Suppressor macrophage treated with lipopolysaccharide for 1 hour (primary cell): ENCODE measurements around the gene TNS3.

Experiments used
- DNase-seq, 3 donors: peaks; one replicate each; pipeline ENCODE4 v3.0.0-alpha.2; 2020 to 2022

TNS3 gene

DNA sequence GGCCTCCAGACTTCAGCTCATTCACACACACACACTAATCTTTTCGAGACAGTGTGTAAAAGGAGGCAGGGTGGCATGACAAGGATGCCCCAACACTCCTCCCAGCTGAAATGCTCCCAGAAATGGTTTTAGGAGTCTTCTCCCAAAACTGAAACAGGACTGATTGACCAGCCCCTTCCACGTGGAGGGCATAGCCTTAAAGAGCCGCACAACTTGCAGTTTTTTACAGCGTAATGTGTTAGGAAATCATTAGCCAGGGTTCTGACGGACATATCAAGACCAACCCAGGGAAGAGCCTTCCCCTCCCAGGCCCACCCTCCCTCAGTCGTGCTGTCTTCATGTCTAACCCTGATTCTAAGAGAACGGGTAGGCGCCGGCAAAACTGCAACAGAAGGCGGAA lies 224.6 kb downstream of the TNS3 start:
- no peak for DNase-seq

DNA sequence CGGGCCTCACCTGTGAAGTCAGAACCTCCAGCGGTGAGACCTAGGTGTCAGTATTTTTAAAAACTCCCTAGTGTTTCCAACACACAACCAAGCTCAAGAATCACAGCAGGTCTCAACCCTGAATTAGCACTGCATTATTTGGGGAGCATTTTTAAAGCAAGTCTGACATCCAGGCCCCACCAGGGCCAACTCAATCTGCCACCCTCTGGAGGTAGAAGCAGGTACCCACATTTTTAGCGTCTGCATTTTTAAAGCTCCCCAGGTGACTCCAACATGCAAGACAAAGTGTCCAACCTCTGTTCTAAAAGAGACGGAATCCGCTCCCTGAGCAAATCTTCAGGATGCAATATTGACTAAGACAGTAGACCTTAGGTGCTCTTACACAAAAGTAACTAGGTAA lies 225.7 kb downstream of the TNS3 start:
- no peak for DNase-seq

DNA sequence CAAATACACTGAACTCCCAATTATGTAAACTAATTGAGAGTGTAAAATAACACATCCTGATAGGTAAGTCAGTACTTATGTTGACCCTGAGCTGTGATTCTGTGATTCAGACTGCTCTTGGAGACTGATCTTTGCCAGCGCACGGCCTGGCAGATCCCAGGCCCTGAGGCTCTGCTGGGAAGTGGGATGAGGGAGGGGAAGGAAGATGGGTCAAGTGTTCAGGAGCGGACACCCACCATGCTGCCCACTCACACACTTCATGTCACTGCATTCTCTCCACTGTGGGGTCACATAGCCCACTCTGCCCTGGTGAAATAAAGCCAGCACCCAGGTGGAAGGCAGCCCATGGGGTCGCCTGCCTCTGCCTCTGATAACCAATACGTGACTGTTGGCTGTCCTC lies 226.2 kb downstream of the TNS3 start:
- DNase-seq: no peak

DNA sequence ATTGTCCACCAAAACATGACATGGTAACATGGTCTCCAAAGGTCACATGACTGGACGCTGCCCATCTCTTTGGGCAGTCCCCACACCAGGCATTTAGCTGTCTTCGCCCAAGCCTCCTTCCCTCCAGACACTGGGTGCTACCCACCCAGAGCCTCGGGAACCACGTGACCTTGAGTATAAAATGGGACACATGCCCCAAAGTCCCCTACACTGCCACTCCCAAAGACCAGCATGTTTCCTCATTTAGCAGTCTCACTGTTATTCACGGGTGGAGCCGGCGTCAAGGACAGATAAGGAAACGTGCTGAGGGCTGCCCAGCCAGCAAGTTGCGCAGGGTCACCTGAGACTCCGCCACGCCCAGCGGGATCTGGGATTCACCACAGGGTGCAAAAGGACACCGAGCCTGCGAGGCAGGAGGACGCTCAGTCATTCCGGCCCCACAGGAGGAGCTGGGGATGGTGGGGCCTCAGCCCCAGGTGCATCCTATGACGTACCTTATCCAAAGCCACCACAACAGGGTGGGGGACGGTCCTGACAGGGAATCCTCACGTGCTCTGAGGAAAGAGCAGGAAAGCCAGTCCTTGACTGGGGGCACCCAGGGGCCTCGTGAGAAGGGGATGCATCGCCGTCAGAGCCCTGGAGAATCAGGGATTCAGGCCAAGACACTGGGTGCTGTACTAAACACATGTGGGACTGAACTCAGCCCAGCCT lies 226.9 kb downstream of the TNS3 start:
- no peak for DNase-seq

DNA sequence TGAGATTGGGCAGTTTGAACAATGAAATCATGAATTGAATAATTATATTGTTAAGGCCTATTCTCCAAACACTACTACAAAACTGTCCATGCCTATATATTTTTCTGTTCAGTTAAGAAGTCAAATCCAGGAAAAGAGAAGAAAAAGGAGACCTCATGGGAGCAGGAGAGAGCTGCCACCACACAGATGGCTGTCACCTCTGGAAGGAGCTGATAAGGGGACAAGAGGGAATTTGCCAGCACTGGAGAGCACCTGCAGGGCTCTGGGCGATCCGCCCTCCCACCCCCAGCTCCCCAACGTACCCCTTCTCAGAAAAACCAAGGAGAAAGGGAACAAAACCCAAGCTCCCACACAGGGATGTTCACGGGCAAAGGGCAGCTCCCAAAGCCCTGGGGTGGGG lies 227.8 kb downstream of the TNS3 start:
- no peak for DNase-seq

DNA sequence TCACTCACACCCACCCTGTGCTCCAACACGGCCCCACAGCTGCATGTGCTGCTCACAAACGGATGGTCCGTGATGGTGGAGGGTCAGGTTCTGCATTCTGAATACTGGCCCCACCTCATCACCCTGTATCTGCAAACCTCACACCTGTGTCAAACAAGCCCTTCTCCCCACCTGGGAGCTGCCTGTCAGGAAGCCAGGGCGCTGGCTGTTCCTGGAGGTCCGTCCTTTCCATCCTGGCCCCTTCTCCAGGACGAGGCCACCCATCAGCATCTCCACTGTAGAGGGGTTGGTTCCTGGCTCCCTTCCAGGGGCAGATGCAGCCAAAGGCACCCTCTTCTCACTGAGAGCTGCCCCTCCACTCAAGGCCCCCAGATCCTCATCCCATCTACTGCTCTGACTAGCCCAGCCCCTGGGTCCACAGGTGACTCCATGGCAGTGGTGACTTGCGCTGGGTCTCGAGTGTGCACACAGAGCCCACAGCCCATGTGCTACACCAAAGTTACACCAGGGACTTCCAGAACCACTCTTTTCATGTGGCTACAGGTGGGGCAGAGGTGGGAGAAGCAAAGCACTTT lies 229.4 kb downstream of the TNS3 start:
- no peak for DNase-seq

DNA sequence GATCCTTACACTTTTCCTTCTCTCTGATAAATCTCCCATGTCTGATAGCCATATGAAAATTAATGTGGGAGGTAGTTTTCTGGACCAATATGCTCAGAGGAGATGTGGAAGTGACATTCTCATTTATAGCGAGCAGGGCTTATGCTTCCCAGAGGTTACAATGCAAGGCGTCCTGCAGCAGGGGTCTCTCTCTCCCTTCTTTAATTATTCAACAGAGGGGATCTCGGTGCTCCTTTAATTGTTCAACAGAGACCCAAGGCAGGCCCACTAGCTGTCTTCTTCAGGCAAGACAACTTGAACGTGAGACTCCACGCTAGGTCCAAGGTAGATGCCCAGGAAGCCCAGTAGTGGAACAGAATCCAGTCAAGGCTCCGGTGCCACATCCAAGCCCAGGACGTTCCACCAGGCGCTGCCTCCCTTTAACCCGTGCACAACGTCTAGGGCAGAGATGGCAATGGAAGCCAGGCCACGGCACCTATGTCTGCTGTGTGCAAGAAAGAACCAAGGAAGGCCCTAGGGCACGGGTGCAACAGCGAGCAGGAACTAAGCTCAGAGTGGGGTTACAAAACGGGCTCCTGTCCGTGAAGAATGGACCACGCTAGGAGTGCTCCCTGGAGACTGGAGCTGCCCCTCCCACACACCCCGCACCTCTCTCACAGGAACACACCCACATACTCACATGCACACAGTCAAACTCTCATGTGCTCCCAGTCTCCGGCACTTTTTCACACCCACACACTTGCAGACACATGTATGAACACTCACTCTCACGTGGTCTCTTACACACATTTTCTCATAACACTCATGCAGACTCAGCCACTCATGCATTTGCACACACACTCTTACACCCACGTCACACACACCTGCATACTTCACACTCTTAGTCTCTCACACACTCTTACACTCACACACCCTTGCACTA lies 230.4 kb downstream of the TNS3 start:
- no peak for DNase-seq

DNA sequence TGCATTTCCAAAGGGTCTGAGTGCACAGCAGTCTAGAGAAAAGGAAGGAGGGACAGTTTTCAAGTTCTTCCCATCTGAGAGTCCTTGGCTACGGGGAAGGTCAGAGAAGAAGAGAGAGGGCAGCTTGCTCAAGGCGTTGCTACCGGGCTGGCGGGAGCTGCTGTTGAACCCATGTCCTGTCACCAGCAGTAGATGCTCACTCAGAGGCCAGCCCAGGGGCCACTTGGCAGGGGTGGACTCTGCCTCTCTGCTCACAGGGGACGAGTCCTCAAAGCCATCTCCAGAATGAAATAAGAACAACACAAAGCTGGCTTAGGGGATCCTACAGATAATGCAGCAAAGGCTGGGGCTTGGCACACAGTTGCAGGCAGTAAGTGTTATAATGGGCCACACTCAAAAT lies 231.5 kb downstream of the TNS3 start:
- no peak for DNase-seq

DNA sequence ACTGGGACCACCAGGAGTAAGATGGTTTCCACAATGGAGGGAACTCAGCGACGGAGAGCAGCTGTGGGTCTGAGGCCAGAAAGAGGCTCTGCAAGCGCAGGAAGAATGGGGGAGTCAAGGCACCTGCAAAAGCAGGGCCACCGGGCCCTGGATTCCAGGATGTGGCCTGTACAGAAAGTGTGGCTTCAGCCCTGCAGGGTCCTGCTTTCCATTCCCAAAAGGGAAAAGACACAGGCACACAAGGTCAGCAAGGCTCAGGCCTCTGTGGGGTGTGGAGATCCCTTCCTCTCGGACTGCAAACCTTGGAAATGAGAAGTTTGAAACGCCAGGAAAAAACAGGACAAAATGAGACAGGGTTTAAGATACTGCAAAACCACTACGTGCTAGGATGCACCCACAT lies 232.5 kb downstream of the TNS3 start:
- DNase-seq: no peak

DNA sequence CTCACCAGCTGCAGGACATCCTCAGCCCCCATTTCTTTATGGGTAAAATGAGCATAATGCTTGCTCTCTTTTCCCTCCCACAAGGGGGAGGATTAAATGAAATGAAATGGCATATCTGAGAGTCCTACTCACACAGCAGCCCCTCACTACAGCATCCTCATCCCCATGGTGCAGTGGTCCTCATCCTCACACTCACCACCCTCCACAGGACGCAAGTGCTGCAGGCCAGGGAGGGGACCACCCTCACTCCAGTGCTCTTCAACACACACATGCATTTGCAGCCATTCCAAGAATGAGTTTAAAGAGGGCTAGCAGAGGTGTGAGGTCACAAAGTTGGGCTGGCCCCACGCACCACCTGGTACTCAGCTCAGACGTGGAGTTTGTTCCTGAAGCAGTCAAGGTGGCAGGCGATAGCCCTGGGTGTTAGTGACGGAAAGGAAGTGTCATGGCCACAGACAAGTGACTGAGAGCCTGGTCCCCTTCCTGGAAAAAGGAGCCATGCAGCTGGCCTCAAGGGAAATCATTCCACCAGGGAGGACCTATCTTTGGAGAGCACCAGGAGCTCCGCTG lies 234.0 kb downstream of the TNS3 start:
- DNase-seq: no peak

DNA sequence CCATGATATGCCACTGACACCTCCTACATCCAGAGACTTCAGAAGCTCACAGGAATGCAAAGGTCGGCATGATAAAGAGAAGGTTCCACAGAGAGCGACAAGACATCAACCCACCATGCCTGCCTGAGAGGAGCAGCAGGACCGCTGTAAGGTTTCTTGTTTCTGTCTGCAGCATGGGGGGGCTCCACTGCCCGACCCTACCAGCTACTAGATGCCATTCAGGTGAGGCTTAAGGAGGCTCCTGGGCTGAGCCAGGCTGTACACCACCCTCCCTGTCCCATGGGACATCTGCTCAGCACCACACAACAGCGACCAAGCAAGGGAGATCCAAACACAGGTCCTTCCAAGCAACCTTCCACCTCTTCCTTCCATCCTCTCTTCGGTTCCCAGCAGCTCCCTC lies 234.6 kb downstream of the TNS3 start:
- DNase-seq: no peak

DNA sequence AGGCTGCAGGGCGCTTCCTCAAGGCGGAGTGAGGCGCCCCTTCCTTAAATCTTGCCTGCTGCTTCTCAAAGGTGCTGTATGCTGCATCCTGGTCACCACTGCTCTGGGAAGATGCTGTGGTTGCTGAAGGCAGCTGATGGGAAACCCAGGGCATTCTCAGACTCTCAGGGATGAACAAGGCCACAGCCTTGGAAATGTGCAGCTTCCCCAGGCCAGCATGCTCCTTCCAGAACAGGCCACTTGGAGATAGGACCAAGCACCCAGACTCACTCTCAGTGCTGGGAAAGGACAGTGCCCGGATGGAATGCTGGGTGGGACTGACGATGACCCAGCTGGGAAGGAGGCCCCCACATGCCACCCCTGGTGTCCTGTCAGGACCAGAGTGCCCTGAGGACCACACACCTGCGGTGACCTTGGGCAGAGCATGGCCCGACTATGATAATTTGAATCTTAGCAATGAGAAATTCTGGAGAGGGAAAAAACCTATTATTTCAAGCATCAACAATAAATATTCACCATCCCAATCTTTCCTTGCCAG lies 235.5 kb downstream of the TNS3 start:
- no peak for DNase-seq

DNA sequence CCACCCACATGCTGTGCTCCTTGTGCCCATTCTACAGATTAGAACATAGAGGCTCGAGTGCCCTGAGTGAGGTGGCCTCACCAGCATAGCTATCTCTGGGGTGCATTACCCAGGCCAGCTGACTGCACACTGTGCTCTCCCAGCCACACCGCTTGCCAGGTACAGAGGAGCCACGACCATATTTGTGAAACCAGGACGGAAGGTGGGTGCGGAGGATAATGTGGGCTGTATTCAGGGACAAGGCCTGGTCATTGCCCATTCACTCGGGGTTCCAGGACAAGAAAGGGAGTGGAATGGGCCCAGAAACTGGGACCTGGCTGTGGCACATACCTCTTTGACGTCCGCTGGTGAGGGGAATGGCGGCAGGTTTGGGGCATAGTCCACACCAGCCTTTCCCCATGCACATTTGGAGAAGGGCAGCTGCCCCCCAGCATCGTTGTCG lies 236.0 kb downstream of the TNS3 start:
- no peak for DNase-seq

DNA sequence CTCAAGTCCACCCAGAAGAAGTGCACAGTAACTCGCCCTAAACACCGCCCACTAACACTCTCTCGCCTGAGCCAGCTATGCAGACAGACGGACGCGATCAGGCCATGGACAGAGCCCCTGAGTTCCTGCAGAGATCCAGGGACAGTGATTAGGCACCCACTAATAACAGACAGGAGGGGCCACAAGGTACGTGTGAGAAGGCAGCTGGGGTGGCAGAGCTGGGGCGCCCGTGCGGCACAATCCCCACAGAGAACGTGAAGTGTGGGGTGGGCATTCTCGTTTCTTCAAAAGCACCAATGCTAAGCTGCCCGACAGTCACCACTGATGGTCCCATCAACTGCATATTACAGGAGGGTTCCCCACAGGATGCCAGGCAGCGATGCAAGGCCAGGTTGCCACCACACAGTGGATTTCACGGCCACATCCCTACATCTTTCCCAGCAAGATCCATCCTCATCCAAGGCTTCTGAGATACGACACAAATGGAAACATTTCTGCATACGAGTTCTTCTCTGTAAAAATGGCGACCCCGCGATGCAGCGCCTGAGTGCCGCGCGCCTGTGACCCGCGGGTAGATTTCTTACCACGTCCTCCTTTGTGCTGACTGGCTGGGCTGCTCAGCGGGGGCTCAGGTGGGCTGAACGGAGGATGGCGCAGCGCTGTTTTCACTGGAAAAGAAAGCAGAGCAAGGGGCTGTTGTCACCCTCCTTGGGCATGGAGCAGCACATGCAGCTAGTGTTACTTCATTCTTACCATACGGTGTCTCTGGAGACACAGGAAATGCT lies 237.5 kb downstream of the TNS3 start:
- no peak for DNase-seq

DNA sequence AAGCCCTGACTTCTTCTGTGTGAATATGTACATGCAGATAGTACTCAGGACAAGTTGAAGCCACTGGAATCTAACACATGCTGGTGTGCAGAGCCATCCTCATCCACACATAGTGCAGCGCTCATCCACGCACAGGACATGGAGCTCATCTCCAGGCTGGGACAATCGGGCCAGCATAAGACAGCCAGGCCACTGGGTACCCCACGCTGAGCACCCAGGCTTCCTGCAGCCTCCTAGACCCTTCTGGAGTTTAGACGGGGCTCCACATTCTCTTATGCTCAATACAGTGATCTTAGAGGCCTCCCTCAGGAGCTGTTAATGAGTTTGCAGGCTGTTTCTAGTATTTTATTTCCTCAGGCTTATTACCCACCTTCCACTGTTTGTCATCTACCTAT lies 238.9 kb downstream of the TNS3 start:
- DNase-seq: no peak

DNA sequence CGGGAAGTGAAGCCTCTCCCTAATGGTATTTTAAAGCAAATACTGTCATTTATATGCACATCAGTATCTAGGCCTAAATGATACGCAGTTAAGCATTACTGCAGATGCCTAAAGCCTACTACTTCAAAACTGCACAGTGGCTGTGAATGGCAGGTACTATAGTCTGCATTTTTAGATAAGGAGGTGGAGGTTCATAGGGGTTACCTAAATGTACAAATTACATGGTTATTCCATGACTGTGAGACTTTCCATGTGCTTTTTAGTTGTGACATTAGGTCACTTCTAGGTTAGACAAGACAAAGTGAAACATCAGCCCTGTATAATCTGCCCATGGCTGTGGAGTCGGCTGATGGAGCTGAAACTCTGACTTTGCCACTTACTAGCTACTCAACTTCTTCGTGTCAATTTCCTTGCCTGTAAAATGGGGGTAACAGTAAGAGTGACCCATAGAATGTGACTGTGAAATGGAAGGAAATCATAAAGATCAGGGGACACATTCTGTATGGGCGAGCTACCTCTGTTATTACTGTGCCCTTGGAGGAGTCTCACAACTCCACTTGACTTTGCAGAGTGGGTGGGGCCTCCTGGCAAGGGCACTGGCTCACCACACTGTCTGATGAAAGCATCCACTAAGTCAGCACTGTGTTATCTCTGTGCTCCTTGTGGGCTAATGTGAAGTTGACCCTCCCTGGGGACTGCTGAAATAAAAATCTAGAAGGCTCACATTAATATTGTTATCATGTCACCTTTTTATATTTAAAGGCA lies 239.4 kb downstream of the TNS3 start:
- DNase-seq: no peak

DNA sequence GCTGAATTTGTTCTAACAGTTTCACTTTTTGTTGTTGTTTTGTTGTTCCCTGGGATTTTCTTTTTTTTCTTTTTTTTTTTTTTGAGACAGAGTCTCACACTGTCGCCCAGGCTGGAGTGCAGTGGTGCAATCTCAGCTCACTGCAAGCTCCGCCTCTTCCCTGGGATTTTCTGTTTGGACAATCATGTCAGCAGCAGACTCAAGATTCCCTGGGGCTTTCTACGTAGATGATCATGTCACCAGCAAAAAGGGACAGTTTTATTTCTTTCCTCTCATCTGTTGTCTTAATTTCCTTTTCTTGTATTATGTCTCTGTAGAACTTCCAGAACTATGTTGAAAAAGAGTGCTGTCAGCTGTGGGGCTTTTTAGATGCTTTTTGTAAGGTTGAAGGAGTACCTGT lies 241.4 kb downstream of the TNS3 start:
- DNase-seq: peak; percentile 73 to 86 (median 80)

DNA sequence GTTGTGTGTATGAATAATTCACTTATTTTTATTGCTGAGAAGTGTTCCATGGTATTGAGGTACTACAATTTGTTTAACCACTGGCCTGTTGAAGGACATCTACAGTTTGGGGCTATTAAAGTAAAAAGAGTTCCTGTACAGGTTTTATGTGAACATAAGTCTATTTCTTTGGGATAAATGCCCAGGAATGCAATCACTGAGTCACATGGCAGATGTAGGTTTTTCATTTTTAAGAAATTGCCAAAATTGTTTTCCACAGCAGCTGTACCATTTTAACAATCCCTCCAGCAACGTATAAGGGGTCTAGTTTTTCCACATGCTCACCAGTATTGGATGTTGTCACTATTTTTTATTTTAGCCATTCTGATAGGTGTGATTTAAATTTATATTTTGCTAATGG lies 243.9 kb downstream of the TNS3 start:
- DNase-seq: no peak

DNA sequence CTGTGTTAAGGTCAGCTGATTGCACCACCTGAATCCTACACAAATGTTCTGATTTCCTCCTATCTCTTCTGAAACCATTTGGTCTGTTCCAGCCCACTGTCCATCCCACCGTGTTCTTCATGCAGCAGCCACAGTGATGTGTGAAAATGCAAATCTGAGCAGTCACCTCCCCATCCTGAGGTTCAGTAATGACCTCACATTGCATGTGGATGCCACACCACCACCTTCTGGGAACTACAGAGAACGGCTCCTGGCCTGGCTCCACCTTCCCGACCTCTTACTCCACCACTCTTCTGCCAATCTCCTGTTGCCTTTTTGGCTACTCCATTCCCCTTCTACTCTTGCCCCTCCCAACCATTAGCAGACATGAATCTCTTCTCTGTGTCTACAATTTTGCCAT lies 244.4 kb downstream of the TNS3 start:
- DNase-seq: no peak

DNA sequence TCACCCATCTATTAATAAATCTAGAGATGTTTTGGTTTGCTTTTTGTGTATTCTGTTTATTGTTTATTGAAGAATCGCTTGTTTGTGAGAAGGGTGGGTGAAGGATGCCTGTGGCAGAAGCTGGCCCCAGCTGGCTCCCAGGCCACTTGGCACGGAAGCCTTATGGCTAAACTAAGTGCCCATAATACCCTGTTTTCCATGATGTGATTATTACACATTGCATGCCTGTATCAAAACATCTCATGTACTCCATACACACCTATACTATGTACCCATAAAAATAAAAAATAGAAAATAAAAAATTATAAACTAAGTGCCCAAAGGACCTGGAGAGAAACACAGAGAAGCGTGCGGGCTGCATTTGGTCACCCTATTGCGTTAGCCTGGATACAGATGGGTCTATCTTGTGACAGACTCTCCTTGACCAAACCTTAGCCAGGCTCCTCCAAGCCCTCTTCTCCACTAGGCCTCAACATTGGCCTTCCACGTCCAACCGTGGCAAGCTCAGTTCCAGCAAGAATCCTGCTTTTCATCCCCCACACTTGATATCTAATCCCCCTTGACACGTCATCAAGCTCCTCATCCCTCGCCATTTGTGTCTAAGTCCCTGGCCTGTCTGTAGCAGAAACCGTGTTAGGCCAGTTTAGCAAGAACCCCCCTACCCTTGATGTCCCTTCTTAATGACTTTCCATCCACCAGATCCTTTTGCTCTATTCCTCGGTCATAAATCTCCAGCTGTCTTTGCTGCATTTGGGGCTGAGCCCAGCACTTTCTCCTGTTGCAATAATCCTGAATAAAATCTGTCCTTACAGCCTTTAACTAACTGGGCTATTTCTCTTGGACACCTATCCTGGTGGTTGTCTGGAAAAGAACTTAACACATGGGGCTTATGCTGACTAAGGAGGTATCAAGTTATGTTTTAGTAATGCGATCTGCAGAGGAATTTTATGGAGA lies 245.2 kb downstream of the TNS3 start:
- DNase-seq: no peak
